Neural cell (in vitro differentiated cells): ENCODE measurements around the gene SLMAP.

Source experiments
- CTCF ChIP-seq: fragments of 450-650 bp; IDR thresholded peaks from 2 replicates; pipeline ENCODE4 v1.5.1; 2014; ENCODE audit warnings: antibody characterized with exemption, mild to moderate bottlenecking, moderate library complexity; ENCODE audit not compliant: poor library complexity, severe bottlenecking
- EP300 ChIP-seq: fragments of 450-650 bp; conservative IDR thresholded peaks from 2 replicates; pipeline ENCODE4 v1.6.1; 2014; ENCODE audit warnings: antibody characterized with exemption, mild to moderate bottlenecking, moderate library complexity; ENCODE audit not compliant: poor library complexity, severe bottlenecking
- EZH2 ChIP-seq: fragments of 200-600, 300-800 bp; shearing (Covaris generic), sonication (generic); IDR thresholded peaks from 2 replicates; pipeline ENCODE4 v1.6.1; 2014; ENCODE audit warnings: antibody characterized with exemption, low read length, borderline replicate concordance, mild to moderate bottlenecking; ENCODE audit not compliant: insufficient read depth, poor library complexity, severe bottlenecking
- MXI1 ChIP-seq: fragments of 450-650 bp; conservative IDR thresholded peaks from 2 replicates; pipeline ENCODE4 v1.6.1; 2014; ENCODE audit warnings: antibody characterized with exemption, mild to moderate bottlenecking; ENCODE audit not compliant: poor library complexity, severe bottlenecking
- POLR2AphosphoS5 ChIP-seq: IDR thresholded peaks from 2 replicates; pipeline ENCODE4 v1.6.1; 2012

GRCh38 chr3:57818772-57819171 is 62.7 kb downstream of the SLMAP start:
- TF ChIP-seq CTCF = no peak
- no peak for TF ChIP-seq EZH2
- no peak for TF ChIP-seq MXI1
- TF ChIP-seq EP300 = no peak
- no peak for TF ChIP-seq POLR2AphosphoS5
